ENCODE data around the gene ERBB4. TPM values are rescaled to one million over a fixed set of nuclear protein-coding genes. Genes with fewer than 3 reads are reported as not detected.

Gene ERBB4
- total RNA-seq, 1 donor from 2014 or later = 2.2 TPM

DNA sequence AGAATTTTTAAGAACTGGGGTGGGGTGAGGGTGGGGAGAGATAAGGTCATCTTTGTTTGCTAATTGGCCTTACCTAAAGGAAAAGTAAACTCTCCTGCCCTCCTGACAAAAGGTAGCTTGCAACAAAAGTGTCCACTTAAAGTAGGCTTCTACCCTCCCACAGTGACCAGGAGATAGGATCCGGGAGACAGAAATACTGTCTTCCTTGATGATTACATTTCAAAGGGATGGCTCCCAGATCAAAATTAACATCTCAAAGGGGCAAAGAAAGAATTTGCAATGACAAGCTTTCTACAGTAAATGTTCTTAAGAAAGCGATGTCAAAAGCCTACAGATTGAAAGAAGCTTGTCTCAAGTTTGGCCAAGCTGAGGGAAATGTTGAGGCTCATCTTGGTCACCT, 1206.9 kb downstream of the ERBB4 start:
- H3K4me3 ChIP-seq (ENCODE audit: low read depth, low read length) = no peak overlapping the region
- DNase-seq (ENCODE audit: low read depth) = no peak
- TF ChIP-seq, protein P1, sequence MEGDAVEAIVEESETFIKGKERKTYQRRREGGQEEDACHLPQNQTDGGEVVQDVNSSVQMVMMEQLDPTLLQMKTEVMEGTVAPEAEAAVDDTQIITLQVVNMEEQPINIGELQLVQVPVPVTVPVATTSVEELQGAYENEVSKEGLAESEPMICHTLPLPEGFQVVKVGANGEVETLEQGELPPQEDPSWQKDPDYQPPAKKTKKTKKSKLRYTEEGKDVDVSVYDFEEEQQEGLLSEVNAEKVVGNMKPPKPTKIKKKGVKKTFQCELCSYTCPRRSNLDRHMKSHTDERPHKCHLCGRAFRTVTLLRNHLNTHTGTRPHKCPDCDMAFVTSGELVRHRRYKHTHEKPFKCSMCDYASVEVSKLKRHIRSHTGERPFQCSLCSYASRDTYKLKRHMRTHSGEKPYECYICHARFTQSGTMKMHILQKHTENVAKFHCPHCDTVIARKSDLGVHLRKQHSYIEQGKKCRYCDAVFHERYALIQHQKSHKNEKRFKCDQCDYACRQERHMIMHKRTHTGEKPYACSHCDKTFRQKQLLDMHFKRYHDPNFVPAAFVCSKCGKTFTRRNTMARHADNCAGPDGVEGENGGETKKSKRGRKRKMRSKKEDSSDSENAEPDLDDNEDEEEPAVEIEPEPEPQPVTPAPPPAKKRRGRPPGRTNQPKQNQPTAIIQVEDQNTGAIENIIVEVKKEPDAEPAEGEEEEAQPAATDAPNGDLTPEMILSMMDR (conservative IDR thresholded peaks at IDR 0.05; ENCODE audit: low read depth, low read length) = no peak

DNA sequence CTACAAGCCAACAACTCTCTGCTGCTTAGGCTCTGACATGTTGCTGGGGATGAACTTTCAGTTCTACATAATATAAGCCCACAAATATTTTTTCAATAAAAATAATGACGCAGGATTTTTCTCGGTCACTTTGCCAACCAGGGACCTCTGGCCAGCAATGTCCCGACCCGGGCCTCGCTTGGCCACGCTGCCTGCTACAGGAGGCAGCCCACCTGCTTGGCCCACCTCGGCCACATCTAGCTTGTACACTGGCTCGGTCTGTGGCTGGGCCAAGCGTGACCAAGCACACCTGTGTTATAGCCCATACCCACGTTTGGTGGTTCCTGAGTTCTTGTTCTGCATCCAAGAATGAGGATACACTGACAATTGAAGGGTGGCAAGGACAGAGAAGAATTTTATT, 1208.7 kb downstream of the ERBB4 start:
- H3K4me3 ChIP-seq (ENCODE audit: low read depth, low read length) = no peak overlapping the region
- TF ChIP-seq, protein P1 (conservative IDR thresholded peaks at IDR 0.05; ENCODE audit: low read depth, low read length) = no peak
- no peak for DNase-seq (ENCODE audit: low read depth)

DNA sequence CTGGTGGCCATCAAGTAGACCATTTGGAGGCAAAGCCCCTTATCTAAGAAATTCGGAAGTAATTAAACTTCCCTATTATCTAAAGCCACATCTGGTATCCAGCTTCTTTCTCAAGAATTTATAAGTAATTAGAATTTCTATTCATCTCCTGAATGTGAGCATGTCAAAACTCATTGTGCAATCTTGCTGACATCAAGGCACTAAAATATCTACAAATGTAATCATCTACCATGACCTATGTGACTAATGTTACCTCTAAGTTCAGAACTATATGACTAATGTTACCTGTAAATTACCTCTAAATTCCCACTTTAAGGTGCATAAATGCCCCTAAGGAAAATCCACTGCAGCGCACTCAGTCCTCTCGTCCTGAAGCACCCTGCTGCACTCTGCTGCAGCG, 1209.2 kb downstream of the ERBB4 start:
- DNase-seq (ENCODE audit: low read depth) = peak; percentile 70
- no peak overlapping the region for H3K4me3 ChIP-seq (ENCODE audit: low read depth, low read length)

DNA sequence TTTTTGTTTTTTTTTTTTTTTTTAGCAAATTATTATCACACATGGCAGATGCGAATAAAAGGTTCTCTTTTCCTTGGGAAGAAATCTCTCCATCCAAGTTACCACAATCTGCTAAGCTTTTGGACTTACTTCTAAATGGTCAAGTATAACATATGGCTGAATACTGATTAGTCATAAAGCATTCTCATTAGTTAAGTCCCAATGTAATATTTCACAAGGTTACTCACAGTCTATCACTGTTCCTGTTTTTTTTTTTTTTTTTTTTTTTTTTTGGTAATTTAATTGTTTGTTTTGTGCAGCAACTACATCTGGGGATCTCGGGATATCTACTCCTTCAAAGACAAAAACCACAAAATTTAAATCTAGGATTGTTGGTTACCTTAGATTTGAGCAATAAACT, 1210.5 kb downstream of the ERBB4 start:
- DNase-seq (ENCODE audit: low read depth) = no peak
- TF ChIP-seq, protein P1 (conservative IDR thresholded peaks at IDR 0.05; ENCODE audit: low read depth, low read length) = no peak
- H3K4me3 ChIP-seq (ENCODE audit: low read depth, low read length) = no peak overlapping the region

More for the DNA sequence above, 1209.2 kb downstream of the ERBB4 start:
- TF ChIP-seq, protein P1 (conservative IDR thresholded peaks at IDR 0.05; ENCODE audit: low read depth, low read length) = no peak
